Spleen (tissue), 11 donors: Measurements from ENCODE around the gene TSPAN10. TPM values are rescaled to one million over a fixed set of nuclear protein-coding genes. Genes with fewer than 3 reads are reported as not detected.

Source experiments
- DNase-seq: peaks from one replicate; pipeline ENCODE4 v3.0.0-alpha.2; 2020
- H3K27ac ChIP-seq, 8 donors: fragments of 200-600 bp; sonication (generic) in 7 of 8; 1 replicate in 4 of 8; 2 replicates in 4 of 8; pipeline versions ENCODE4 v1.5.0 to v1.8.0; 2016 to 2021; ENCODE audit warnings: inconsistent platforms in 4 of 8, mild to moderate bottlenecking in 4 of 8, moderate library complexity in 1 of 8
- H3K27me3 ChIP-seq, 7 donors: fragments of 200-600 bp; sonication (generic) in 6 of 7; replicated peaks in 1 of 7; 1 replicate in 4 of 7; 2 replicates in 3 of 7; pipeline versions ENCODE4 v1.5.0 to v1.8.0; 2016 to 2021; ENCODE audit warnings: inconsistent platforms in 3 of 7, mild to moderate bottlenecking in 1 of 7
- H3K36me3 ChIP-seq, 6 donors: fragments of 200-600 bp; sonication (generic) in 5 of 6; 1 replicate in 4 of 6; 2 replicates in 2 of 6; pipeline versions ENCODE4 v1.5.0 to v1.8.0; 2016 to 2021; ENCODE audit warnings: inconsistent platforms in 2 of 6
- H3K4me1 ChIP-seq, 6 donors: fragments of 200-600 bp; sonication (generic) in 5 of 6; 1 replicate in 3 of 6; 2 replicates in 3 of 6; pipeline versions ENCODE4 v1.5.0 to v1.8.0; 2016 to 2021; ENCODE audit warnings: inconsistent platforms in 3 of 6
- H3K4me3 ChIP-seq, 8 donors: fragments of 200-600 bp; sonication (generic) in 7 of 8; 1 replicate in 4 of 8; 2 replicates in 4 of 8; pipeline versions ENCODE4 v1.5.0 to v1.8.0; 2016 to 2021; ENCODE audit warnings: inconsistent platforms in 4 of 8, mild to moderate bottlenecking in 4 of 8, moderate library complexity in 2 of 8
- H3K9me3 ChIP-seq, 8 donors: fragments of 200-600 bp; sonication (generic) in 7 of 8; 1 replicate in 4 of 8; 2 replicates in 4 of 8; pipeline versions ENCODE4 v1.5.0 to v1.8.0; 2016 to 2021; ENCODE audit warnings: inconsistent platforms in 4 of 8
- POLR2A ChIP-seq, 3 donors: fragments of 450-650 bp; IDR thresholded peaks; one replicate each; pipeline ENCODE4 v1.5.1; 2017; ENCODE audit warnings: antibody characterized with exemption in 3 of 3, mild to moderate bottlenecking in 1 of 3
- POLR2AphosphoS5 ChIP-seq, 3 donors: sonication (generic); formaldehyde crosslinking; IDR thresholded peaks; one replicate each; pipeline ENCODE4 v1.5.1; 2017; ENCODE audit warnings: antibody characterized with exemption in 3 of 3
- WGBS, 5 donors: extraction: QIAGEN DNeasy Blood & Tissue Kit in 3 of 5; methylation state at CpG; one replicate each; pipeline versions ENCODE4 v1.1.5 to v1.1.7; 2013 to 2018; 5-methylcytosine and 5-hydroxymethylcytosine counted together
- intact Hi-C: fragments of 100-400 bp; cut with DNase I; formaldehyde crosslinking; loops from one replicate; pipeline ENCODE4 v1.15.0; 2023; ENCODE audit warnings: low total_unique reads
- polyA plus RNA-seq, 3 donors: library from polyadenylated mRNA; stranded (reverse); fragments of 200-250 nt; gene quantifications; one replicate each; pipeline ENCODE4 v1.2.1, GENCODE V29; 2013
- total RNA-seq, 7 donors: library from RNA; depleted of rRNA in 3 of 7; stranded (reverse); fragments of >200 nt in 3 of 7; fragmentation: NEBNext Ultra II Directional in 4 of 7; extraction: Animal tissue kit (Norgen Biotek cat#: 25700) in 4 of 7; gene quantifications; one replicate each; pipeline versions ENCODE4 v1.1.0 to v1.2.1, GENCODE V29; 2016 to 2021
- TF ChIP-seq, protein P1 (sequence below), 11 experiments: fragments of 200-600 bp in 7 of 11; fragments of 450-650 bp in 4 of 11; sonication (generic) in 4 of 11; IDR thresholded peaks in 8 of 11; conservative IDR thresholded peaks in 3 of 11; 1 replicate in 7 of 11; 2 replicates in 4 of 11; pipeline versions ENCODE4 v1.4.0 to v1.8.0; 2016 to 2021; ENCODE audit warnings: antibody characterized with exemption in 11 of 11, inconsistent platforms in 4 of 11, mild to moderate bottlenecking in 1 of 11
- donor health status: healthy with polysubstance abuse.
- donor health status: DM: no; HTN: no; CAD: no; lungs with moderate emphysema.
- donor health status: DM: no; HTN: no; CAD: no.
- donor health status: Bipolar disorder and iron deficiency.
- donor health status: healthy.
- donor health status: DM: no; HTN: no; CAD: no.
- donor health status: DM: yes; HTN: yes; CAD: no.

The TSPAN10 gene
- total and polyA plus RNA-seq, 10 donors, result 0.37 to 3.0 (median 1.1) TPM; not detected in 2

DNA sequence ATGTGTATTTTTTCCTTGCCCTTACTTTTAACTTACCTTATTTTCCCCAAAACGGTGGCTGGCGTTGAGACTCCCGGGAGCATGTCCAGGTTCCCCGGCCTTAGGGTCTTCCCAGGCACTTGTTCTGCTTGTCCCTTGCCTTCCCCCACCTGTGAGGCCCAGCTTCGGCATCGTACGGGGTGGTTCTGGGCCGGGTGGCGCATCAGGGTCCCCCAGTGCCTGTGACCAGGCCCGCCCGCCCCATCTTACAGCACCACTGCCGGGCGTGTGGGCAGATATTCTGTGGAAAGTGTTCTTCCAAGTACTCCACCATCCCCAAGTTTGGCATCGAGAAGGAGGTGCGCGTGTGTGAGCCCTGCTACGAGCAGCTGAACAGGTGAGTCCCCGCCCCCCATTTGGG, 54.2 kb downstream of the TSPAN10 start:
- DNase-seq, result no peak
- no peak for TF ChIP-seq POLR2AphosphoS5 (IDR thresholded peaks at IDR 0.05)
- no peaks in the 10 kb centered on the region for H3K9me3 ChIP-seq
- no peak overlapping the region for H3K27ac ChIP-seq
- intact Hi-C loops, result no loop called here
- H3K4me3 ChIP-seq, result no peak overlapping the region
- 93 to 96% (median 95%) methylated on average over 11 to 18 of the region's 18 CpGs for WGBS, 5 donors
- no peaks in the 10 kb centered on the region for H3K27me3 ChIP-seq
- peaks cover 3 to 100% (median 100%) of the 10 kb centered on the region in 6 donors for H3K36me3 ChIP-seq
- peaks cover 0 to 17% (median 6%) of the 10 kb centered on the region in 6 donors for H3K4me1 ChIP-seq

DNA sequence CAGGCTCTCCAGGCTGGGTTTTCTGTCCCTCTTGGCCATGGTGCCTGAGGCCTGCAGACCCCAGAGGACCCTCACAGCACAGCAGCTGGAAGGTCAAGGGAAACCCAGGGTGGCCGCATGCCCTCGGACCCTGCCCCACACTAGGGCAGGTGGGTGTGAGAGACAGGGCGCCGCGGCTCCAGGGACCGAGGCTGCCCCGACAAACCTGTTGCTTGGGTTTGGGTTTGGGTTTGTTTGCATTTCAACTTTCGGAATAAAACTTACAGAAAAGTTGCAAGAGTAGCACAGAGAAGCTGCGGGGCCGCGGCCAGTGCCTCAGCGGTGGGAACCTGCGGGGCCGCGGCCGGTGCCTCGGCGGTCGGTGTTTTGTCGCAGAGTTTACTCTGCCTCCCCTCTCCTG, 54.6 kb downstream of the TSPAN10 start:
- intact Hi-C loops, result no loop called here
- Histone ChIP-seq H3K4me3 (no peak overlapping the region), H3K27ac (no peak overlapping the region), H3K9me3 (no peaks in the 10 kb centered on the region), H3K27me3 (no peaks in the 10 kb centered on the region), H3K36me3 (peaks cover 3 to 100% (median 100%) of the 10 kb centered on the region in 6 donors), H3K4me1 (peaks cover 0 to 12% (median 3%) of the 10 kb centered on the region in 6 donors)
- no peak for DNase-seq
- TF ChIP-seq POLR2A (IDR thresholded peaks at IDR 0.05), result no peak
- TF ChIP-seq POLR2AphosphoS5 (IDR thresholded peaks at IDR 0.05), result no peak
- TF ChIP-seq, protein P1, sequence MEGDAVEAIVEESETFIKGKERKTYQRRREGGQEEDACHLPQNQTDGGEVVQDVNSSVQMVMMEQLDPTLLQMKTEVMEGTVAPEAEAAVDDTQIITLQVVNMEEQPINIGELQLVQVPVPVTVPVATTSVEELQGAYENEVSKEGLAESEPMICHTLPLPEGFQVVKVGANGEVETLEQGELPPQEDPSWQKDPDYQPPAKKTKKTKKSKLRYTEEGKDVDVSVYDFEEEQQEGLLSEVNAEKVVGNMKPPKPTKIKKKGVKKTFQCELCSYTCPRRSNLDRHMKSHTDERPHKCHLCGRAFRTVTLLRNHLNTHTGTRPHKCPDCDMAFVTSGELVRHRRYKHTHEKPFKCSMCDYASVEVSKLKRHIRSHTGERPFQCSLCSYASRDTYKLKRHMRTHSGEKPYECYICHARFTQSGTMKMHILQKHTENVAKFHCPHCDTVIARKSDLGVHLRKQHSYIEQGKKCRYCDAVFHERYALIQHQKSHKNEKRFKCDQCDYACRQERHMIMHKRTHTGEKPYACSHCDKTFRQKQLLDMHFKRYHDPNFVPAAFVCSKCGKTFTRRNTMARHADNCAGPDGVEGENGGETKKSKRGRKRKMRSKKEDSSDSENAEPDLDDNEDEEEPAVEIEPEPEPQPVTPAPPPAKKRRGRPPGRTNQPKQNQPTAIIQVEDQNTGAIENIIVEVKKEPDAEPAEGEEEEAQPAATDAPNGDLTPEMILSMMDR (IDR thresholded peaks at IDR 0.05 in 8 of 11, conservative IDR thresholded peaks at IDR 0.05 in 3 of 11), result no peak
- 97% methylated on average over 20 of the region's 20 CpGs for WGBS, 5 donors

DNA sequence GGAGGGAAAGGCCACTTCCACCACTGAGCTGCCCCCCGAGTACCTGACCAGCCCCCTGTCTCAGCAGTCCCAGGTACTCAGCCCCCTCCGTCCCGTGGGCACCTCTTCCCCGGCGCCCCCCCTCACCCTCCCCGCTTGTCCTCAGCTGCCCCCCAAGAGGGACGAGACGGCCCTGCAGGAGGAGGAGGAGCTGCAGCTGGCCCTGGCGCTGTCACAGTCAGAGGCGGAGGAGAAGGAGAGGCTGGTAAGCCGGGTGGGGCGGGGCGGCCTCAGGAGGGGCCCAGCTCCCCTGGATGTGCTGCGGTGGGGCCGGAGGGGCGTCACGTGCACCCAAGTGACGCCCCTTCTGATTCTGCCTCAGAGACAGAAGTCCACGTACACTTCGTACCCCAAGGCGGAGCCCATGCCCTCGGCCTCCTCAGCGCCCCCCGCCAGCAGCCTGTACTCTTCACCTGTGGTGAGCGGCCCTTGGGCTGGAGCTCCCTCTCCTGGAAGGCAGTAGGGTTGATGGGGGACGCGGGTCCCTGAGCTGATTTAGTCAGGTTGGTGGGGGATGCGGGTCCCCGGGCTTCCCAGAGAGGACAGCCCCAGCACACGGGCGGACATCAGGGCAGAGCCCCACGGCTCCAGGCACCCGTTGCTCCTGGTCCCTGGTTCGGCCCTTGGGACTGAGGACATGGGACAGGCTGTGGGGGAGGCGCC, 56.7 kb downstream of the TSPAN10 start:
- TF ChIP-seq, protein P1 (IDR thresholded peaks at IDR 0.05 in 8 of 11, conservative IDR thresholded peaks at IDR 0.05 in 3 of 11), result no peak
- DNase-seq, result no peak
- Histone ChIP-seq H3K9me3 (no peaks in the 10 kb centered on the region), H3K27me3 (no peaks in the 10 kb centered on the region), H3K4me1 (peaks cover 0 to 9% (median 0%) of the 10 kb centered on the region in 6 donors), H3K4me3 (no peak overlapping the region), H3K36me3 (peaks cover 3 to 100% (median 100%) of the 10 kb centered on the region in 6 donors), H3K27ac (no peak overlapping the region)
- intact Hi-C loops, result no loop called here
- WGBS, 5 donors, result 86 to 95% (median 93%) methylated on average over 30 to 35 of the region's 35 CpGs

DNA sequence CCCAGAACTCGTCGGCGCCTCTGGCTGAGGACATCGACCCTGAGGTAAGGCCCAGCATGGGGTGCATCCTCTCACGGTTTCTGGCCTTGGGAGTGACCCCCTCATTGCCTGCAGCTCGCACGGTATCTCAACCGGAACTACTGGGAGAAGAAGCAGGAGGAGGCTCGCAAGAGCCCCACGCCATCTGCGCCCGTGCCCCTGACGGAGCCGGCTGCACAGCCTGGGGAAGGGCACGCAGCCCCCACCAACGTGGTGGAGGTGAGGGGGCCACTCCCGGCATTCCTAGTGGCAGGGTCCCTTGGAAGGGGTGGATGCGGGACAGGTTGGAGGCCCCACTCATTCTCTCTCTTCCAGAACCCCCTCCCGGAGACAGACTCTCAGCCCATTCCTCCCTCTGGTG, 57.8 kb downstream of the TSPAN10 start:
- TF ChIP-seq POLR2AphosphoS5 (IDR thresholded peaks at IDR 0.05), result no peak
- no peak for TF ChIP-seq POLR2A (IDR thresholded peaks at IDR 0.05)
- TF ChIP-seq, protein P1 (IDR thresholded peaks at IDR 0.05 in 8 of 11, conservative IDR thresholded peaks at IDR 0.05 in 3 of 11), result no peak
- DNase-seq, result no peak
- Histone ChIP-seq H3K4me3 (no peak overlapping the region), H3K27ac (no peak overlapping the region), H3K4me1 (peaks cover 0 to 9% (median 0%) of the 10 kb centered on the region in 6 donors), H3K36me3 (peaks cover 3 to 100% (median 99%) of the 10 kb centered on the region in 6 donors), H3K9me3 (no peaks in the 10 kb centered on the region), H3K27me3 (no peaks in the 10 kb centered on the region)
- intact Hi-C loops, result no loop called here
- 91 to 98% (median 94%) methylated on average over 17 to 19 of the region's 19 CpGs for WGBS, 5 donors
